Measurements from ENCODE around the gene RFTN1.

RFTN1 gene

GRCh38 chr3:16357186-16358121 lies 156.0 kb downstream of the RFTN1 start:
- no peak for DNase-seq (ENCODE audit: low read depth)

- DNase-seq (ENCODE audit: low read depth), result no peak
Observed at GRCh38 chr3:16355828-16356227, 157.7 kb downstream of the RFTN1 start.

DNA sequence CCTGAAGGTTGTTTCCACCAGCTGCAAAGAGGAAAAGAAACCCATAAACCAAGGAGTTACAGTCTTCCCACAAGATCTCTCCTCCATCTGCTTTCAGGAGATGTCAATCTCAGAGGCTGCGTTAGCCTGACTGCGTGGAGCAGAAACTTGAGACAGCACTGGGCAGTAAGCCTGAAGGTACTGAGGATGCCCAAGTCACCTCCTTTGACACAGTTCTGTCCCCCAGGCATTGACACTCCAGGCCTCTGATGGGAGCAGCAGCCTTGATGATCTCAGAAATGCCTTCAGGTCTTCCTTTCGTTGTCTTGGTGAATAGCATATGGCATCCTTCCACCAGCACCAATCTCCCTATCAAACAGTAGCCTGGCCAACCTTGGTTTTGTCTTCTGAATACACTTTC lies 159.2 kb downstream of the RFTN1 start:
- no peak for DNase-seq (ENCODE audit: low read depth)

DNA sequence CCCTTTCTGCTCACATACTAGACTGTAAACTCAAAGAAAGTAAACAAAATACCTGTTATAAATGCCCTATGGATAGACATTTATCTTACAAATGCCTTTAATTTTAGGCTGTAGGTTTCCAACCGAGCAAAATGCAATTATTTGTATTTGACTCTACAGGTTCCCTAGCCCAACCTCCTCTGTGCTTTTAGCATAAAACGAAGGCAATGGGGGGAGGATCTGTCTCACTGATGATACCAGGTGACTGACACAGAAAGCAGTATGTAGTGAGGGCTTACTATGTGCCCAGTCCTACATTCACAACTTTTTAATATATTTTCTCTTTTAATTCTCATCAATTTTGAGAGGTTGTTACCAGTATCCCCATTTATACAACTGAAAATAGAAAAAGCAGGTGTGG lies 161.1 kb downstream of the RFTN1 start:
- DNase-seq (ENCODE audit: low read depth), result no peak

DNA sequence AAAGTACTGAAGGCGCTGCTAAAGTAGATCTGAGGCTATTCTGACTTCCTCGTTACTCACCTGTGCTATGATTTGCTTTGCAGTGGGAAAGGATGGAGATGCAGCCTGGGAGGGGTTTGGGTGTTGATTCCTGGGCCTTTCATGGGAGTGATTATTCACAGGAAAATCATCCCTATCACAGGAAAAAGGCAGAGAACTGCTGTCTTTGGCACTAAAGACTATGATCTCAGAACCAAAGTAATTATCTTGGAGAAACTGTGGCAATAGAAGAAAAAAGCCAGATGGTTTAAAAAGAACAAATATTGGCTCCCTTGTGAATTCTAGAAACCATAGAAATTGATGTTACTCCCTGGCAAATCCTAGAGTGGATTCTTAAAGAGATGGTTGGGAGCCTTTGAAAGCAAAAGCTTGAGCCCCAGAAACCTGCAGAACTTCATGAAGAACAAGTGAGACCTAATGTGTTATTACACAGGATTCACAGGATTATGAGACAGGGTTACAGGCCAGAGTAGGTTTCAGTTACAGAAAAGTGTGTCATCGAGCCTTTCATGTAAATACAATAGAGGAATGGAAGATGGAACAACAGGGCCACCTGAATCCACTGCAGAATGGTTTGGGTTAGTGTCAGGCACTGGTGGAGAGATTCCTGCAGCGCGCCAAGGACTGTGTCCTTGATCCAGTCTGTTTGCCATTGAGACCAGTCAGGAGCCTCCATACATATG lies 162.7 kb downstream of the RFTN1 start:
- peak; percentile 44 for DNase-seq (ENCODE audit: low read depth)

GRCh38 chr3:16349986-16350596 lies 163.4 kb downstream of the RFTN1 start:
- DNase-seq (ENCODE audit: low read depth), result peak; percentile 74

DNA sequence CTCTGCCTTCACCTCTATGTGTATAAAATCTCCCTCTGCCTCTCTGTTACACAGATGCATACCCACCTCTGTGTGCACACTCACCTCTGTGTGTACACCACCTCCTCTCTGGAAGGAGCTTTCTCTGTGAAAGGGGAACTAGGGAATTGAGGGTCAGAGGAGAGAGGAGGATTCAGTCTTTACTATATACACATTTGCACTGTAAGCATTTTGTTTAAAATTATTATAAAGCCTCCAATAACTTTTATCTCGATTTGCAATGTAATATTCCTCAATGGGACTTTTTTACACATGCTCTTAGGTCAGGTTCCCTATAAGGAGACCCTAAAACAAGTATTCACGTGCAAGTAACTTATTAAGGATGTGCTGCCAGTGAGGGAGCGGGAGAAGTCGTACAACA lies 166.0 kb downstream of the RFTN1 start:
- DNase-seq (ENCODE audit: low read depth), result no peak

GRCh38 chr3:16346413-16347081 lies 167.0 kb downstream of the RFTN1 start:
- no peak for DNase-seq (ENCODE audit: low read depth)

GRCh38 chr3:16343101-16343500 lies 170.4 kb downstream of the RFTN1 start:
- DNase-seq (ENCODE audit: low read depth), result no peak

GRCh38 chr3:16338999-16339398 lies 174.5 kb downstream of the RFTN1 start:
- peak; percentile 99 for DNase-seq (ENCODE audit: low read depth)

DNA sequence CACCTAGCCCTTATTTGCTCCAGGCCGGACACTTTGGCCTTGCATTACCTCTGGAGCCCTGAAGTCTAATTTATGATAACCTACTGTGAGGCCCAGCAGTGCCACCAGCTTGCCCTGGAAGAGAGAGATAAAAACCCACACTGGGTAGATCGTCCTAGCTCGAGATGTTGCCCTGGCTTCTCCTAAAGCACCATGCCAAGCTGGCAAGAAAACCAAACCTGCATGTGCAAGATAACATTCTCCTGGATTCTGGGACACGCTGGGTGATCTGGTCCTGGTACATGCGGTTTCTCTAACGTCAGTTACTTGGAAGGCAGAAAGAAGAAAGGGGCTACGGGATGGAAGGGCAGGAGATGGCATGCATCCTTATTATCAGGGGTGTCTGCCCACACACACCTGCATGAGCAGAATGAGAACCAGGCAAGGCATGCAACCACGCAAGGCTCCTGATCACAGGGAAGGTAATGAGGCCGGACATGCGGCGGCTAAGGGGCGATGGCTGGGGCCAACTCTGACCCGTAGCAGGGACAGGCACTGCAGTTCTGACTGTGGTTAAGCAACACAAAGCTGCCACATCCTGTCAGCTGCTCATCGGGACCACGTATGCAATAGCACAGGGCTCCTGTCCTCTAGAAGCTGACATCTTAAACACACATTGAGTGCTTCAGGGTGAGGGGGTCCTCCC lies 175.5 kb downstream of the RFTN1 start:
- DNase-seq (ENCODE audit: low read depth), result no peak

- no peak for DNase-seq (ENCODE audit: low read depth)
Observed at GRCh38 chr3:16336825-16337224, 176.7 kb downstream of the RFTN1 start.

GRCh38 chr3:16335772-16336645 lies 177.5 kb downstream of the RFTN1 start:
- DNase-seq (ENCODE audit: low read depth), result no peak

DNA sequence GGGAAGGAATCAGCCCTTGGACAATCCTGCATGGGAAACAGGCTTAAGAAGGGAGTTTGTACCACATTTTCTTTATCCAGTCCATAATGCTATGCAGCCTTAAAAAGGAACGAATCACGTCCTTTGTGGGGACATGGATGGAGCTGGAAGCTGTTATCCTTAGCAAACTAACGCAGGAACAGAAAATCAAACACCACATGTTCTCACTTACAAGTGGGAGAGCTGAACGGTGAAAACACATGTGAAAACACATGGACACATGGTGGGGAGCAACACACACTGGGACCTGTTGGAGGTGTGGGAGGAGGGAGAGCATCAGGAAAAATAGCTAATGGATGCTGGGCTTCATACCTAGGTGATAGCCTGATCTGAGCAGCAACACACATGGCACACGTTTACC lies 178.2 kb downstream of the RFTN1 start:
- no peak for DNase-seq (ENCODE audit: low read depth)

GRCh38 chr3:16334909-16335308 lies 178.6 kb downstream of the RFTN1 start:
- DNase-seq (ENCODE audit: low read depth), result peak; percentile 84

- no peak for DNase-seq (ENCODE audit: low read depth)
Observed at GRCh38 chr3:16332904-16333426, 180.5 kb downstream of the RFTN1 start.

GRCh38 chr3:16331319-16331883 lies 182.1 kb downstream of the RFTN1 start:
- no peak for DNase-seq (ENCODE audit: low read depth)

DNA sequence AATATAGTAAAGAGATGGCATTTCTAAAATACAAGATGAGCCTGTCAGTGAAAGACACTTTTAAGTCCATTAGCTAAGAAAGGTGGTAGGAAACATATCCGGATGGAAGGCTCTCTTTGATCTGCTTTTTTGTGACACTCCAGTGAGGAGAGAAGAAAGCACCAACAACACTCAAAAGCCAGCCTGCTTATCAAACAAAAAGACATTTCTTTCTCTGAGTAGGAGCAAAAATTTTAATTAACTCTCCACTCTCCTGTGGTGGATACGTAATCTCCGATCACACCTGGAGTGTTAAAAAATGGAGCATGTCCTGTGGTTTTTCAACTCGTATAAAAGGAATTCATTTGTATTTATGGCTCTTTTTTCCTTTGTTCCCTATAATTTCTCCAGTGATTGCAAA lies 183.1 kb downstream of the RFTN1 start:
- no peak for DNase-seq (ENCODE audit: low read depth)

- DNase-seq (ENCODE audit: low read depth), result no peak
Observed at GRCh38 chr3:16329826-16330129, 183.7 kb downstream of the RFTN1 start.

Measured in GM04504 (cell line).